ACC112 (cell line): ENCODE results near the gene ADARB1.
A peak's percentile ranks its signal among the peaks of the same experiment; 100 is the strongest.

ENCODE experiments used
- H2AFZ ChIP-seq: fragments of 200-600 bp; sonication (generic); one replicate; pipeline ENCODE4 v1.6.0; 2017; ENCODE audit warnings: antibody characterized with exemption, low read length; ENCODE audit not compliant: unreplicated experiment
- H3K27ac ChIP-seq: fragments of 200-600 bp; sonication (generic); 2 replicates; pipeline ENCODE4 v1.5.1; 2014; ENCODE audit warnings: low read depth, mild to moderate bottlenecking, antibody characterized with exemption, low read length, moderate library complexity
- H3K27me3 ChIP-seq: fragments of 200-600 bp; sonication (generic); 2 replicates; pipeline ENCODE4 v1.6.1; 2014; ENCODE audit warnings: mild to moderate bottlenecking, antibody characterized with exemption, low read length, moderate library complexity, mixed read lengths; ENCODE audit not compliant: insufficient read depth
- H3K36me3 ChIP-seq: fragments of 200-600 bp; sonication (generic); 2 replicates; pipeline ENCODE4 v1.6.1; 2016; ENCODE audit warnings: mild to moderate bottlenecking, antibody characterized with exemption, low read length, moderate library complexity, mixed read lengths; ENCODE audit not compliant: insufficient read depth
- H3K4me1 ChIP-seq: fragments of 200-600 bp; sonication (generic); one replicate; pipeline ENCODE4 v1.6.1; 2016; ENCODE audit warnings: low read length, mixed read lengths; ENCODE audit not compliant: insufficient read depth, unreplicated experiment, control insufficient read depth
- H3K4me3 ChIP-seq: fragments of 200-600 bp; sonication (generic); 2 replicates; pipeline ENCODE4 v1.5.1; 2014; ENCODE audit warnings: mild to moderate bottlenecking, low read depth, low read length
- H3K79me2 ChIP-seq: fragments of 200-600 bp; sonication (generic); one replicate; pipeline ENCODE4 v1.6.0; 2016; ENCODE audit warnings: low read length; ENCODE audit not compliant: control insufficient read depth, unreplicated experiment, insufficient read depth

The ADARB1 gene

GRCh38 chr21:45207839-45208626 is 133.7 kb downstream of the ADARB1 start:
- no peak overlapping the region for H3K4me3 ChIP-seq
- no peaks in the 10 kb centered on the region for H3K27me3 ChIP-seq
- H3K79me2 ChIP-seq: no peaks in the 10 kb centered on the region
- H3K36me3 ChIP-seq: peaks cover 3% of the 10 kb centered on the region; the same call in 1 of the 2 replicates
- no peak overlapping the region for H3K27ac ChIP-seq
- peaks cover 12% of the 10 kb centered on the region for H3K4me1 ChIP-seq
- no peak overlapping the region for H2AFZ ChIP-seq

DNA sequence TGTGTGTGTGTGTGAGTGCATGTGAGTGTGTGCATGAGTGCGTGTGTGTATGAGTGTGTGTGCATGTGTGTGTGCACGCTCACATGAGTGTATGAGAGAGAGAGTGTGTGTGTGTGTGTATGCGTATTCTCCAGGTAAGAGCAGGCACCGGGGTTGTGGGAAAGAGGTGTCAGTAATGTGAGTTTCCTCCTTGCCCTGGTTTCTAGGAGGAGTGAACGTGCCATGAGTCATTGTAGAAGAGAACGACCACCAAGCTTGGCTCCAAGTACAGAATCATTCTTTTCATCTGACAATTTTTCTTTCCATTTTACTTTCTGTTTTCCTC is 134.2 kb downstream of the ADARB1 start:
- Histone ChIP-seq H3K27me3 (no peaks in the 10 kb centered on the region), H3K27ac (no peak overlapping the region), H3K4me3 (no peak overlapping the region), H3K79me2 (no peaks in the 10 kb centered on the region), H3K4me1 (peaks cover 12% of the 10 kb centered on the region), H3K36me3 (peaks cover 3% of the 10 kb centered on the region; the same call in 1 of the 2 replicates), H2AFZ (no peak overlapping the region)

DNA sequence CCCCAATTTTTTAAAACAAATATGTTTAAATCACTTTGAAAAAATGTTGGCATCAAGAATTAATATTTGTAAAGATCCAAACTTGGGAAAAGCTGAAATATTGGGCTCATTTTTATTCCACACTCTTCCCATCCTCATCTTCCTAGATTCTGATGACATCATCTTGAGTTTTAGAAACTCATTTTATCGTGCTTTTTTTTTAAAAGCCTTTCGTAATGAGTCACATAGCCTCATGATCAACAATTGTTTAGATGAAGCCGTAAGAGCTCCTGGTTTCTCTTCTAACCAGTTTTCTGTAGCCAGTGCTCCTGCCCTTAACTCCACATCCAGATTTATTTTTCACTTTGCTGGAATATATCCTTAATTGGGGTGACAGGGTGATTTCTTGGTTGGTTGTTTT is 134.7 kb downstream of the ADARB1 start:
- no peaks in the 10 kb centered on the region for H3K27me3 ChIP-seq
- H2AFZ ChIP-seq: no peak overlapping the region
- no peak overlapping the region for H3K27ac ChIP-seq
- H3K36me3 ChIP-seq: peaks cover 3% of the 10 kb centered on the region; the same call in 1 of the 2 replicates
- peaks cover 12% of the 10 kb centered on the region for H3K4me1 ChIP-seq
- H3K79me2 ChIP-seq: no peaks in the 10 kb centered on the region
- 0 out of 2 replicates have a peak overlapping the region, but pooled peaks have one; percentile 41 for H3K4me3 ChIP-seq

GRCh38 chr21:45209685-45210284 is 135.4 kb downstream of the ADARB1 start:
- Histone ChIP-seq H3K27ac (no peak overlapping the region), H3K79me2 (no peaks in the 10 kb centered on the region), H2AFZ (no peak overlapping the region), H3K27me3 (no peaks in the 10 kb centered on the region), H3K4me3 (no peak overlapping the region), H3K36me3 (no peaks in the 10 kb centered on the region), H3K4me1 (peaks cover 12% of the 10 kb centered on the region)

DNA sequence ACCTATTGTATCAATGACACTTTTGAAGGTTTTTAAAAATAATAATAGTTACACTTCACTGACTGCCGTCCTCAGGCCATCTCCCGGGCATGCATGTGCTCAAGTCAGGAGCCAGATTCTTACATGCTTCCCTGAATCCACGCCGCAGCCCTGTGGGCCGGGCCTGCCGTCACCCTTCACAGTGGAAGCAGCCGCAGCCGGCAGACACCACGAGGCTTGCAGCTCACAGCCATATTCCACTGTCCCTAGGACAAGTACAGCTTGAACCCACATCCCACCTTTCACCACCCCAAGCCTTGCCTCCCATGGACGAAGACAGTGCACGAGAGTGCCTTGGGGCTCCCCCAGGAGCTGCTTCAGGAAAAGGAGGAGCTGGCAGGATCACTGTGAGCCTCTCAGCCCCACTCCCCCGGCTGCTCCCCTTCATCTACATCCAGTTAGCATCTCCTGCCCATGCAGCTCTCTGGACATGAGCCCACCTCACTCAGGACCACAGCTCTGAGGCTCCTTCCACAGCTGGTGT is 136.1 kb downstream of the ADARB1 start:
- Histone ChIP-seq H3K4me3 (no peak overlapping the region), H3K36me3 (no peaks in the 10 kb centered on the region)

DNA sequence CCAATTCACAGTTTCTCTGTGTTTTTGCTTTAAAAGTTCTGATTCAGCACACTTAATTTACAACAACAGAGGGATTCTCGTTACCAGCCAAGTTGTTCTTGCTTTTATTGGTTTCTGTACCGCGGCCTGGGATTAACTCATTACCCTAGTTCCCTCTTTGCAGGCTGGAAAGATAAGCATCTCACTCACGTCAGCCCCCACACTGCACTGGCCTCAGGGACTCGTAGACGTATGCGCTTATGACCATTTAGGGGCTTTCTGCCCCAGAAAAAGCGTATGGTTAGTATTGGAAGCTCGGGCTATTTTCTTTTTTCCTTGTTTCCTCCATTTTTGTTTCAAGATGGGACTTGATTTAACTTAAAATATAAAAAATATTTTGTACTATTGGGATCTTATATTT is 137.3 kb downstream of the ADARB1 start:
- no peaks in the 10 kb centered on the region for H3K27me3 ChIP-seq
- H3K36me3 ChIP-seq: peaks cover 3% of the 10 kb centered on the region; the same call in 1 of the 2 replicates
- H2AFZ ChIP-seq: no peak overlapping the region
- H3K27ac ChIP-seq: no peak overlapping the region
- no peak overlapping the region for H3K4me3 ChIP-seq
- H3K4me1 ChIP-seq: peaks cover 12% of the 10 kb centered on the region
- H3K79me2 ChIP-seq: no peaks in the 10 kb centered on the region

More for the DNA sequence above, 136.1 kb downstream of the ADARB1 start:
- Histone ChIP-seq H3K79me2 (no peaks in the 10 kb centered on the region), H2AFZ (no peak overlapping the region), H3K4me1 (peaks cover 12% of the 10 kb centered on the region), H3K27ac (no peak overlapping the region), H3K27me3 (no peaks in the 10 kb centered on the region)

GRCh38 chr21:45213392-45213791 is 139.0 kb downstream of the ADARB1 start:
- H3K27me3 ChIP-seq: no peaks in the 10 kb centered on the region
- peaks cover 11% of the 10 kb centered on the region for H3K36me3 ChIP-seq
- no peaks in the 10 kb centered on the region for H3K79me2 ChIP-seq
- H3K4me1 ChIP-seq: peaks cover 9% of the 10 kb centered on the region
- no peak overlapping the region for H3K27ac ChIP-seq
- no peak overlapping the region for H2AFZ ChIP-seq
- no peak overlapping the region for H3K4me3 ChIP-seq

DNA sequence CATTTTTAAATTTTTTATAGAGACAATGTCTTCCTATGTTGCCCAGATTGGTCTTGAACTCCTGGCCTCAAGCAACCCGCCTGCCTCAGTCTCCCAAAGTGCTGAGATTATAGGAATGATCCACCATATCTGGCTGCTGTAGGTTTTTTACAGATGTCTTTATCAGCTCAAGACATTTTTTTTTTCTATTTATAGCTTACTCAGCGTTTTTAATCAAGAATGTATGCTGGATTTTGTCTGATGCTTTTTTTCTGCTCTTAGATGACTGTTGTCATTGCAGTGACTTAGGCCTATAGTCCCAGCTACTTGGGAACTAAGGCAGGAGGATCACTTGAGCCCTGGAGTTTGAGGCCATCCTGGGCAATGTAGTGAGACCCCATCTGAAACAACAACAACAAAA is 140.8 kb downstream of the ADARB1 start:
- Histone ChIP-seq H3K4me1 (no peaks in the 10 kb centered on the region), H3K4me3 (no peak overlapping the region), H3K79me2 (no peaks in the 10 kb centered on the region), H2AFZ (no peak overlapping the region), H3K36me3 (peaks cover 11% of the 10 kb centered on the region), H3K27me3 (no peaks in the 10 kb centered on the region), H3K27ac (no peak overlapping the region)

DNA sequence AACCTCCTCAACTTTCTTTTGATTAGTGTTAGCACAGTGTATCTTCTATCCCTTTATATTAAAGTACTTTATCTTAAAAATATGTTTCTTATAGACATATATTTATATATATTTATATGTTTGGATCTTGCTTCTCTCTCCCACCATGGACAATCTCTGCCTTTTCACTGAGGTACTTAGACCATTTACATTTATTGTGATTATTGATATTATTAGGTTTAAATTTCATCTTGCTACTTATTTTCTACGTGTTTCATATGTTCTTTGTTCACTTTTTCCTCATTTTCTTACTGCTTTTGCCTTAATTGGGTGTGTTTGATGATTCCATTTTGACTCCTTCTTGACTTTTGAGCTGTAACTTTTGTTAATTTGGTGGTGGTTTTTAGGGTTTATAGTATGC is 142.6 kb downstream of the ADARB1 start:
- Histone ChIP-seq H3K27ac (no peak overlapping the region), H3K79me2 (no peaks in the 10 kb centered on the region), H3K36me3 (peaks cover 11% of the 10 kb centered on the region), H3K4me1 (no peaks in the 10 kb centered on the region), H3K4me3 (no peak overlapping the region), H3K27me3 (no peaks in the 10 kb centered on the region), H2AFZ (no peak overlapping the region)

GRCh38 chr21:45219517-45219916 is 145.1 kb downstream of the ADARB1 start:
- H3K4me1 ChIP-seq: no peaks in the 10 kb centered on the region
- no peak overlapping the region for H3K4me3 ChIP-seq
- no peaks in the 10 kb centered on the region for H3K27me3 ChIP-seq
- peaks cover 11% of the 10 kb centered on the region for H3K36me3 ChIP-seq
- no peak overlapping the region for H3K27ac ChIP-seq
- H3K79me2 ChIP-seq: no peaks in the 10 kb centered on the region
- no peak overlapping the region for H2AFZ ChIP-seq

DNA sequence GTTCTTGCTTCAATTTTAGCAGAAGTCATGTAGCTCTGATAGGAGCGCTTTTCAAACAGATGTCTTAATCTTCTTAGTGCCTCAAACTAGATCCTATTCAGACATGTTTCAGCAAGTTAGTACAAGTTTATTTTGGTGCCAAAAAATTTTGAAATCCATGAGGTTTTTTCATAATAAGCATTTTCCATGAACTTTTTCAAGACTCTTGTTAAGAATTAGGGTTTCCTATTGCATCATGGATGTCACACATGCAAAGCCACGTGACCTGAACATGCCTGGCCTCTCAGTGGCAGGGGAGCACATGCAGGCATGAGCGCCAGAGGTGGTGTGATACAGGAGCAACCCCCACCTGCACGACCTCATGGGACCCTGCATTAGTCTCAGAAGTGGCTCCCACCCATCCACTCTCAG is 145.7 kb downstream of the ADARB1 start:
- peaks cover 11% of the 10 kb centered on the region for H3K36me3 ChIP-seq
- H3K79me2 ChIP-seq: no peaks in the 10 kb centered on the region
- no peak overlapping the region for H2AFZ ChIP-seq
- H3K27me3 ChIP-seq: no peaks in the 10 kb centered on the region
- H3K4me3 ChIP-seq: no peak overlapping the region
- no peaks in the 10 kb centered on the region for H3K4me1 ChIP-seq
- no peak overlapping the region for H3K27ac ChIP-seq
